Raji (cell line): ENCODE data around the gene RAI1.

ENCODE experiments used
- POLR2A ChIP-seq: IDR thresholded peaks from 2 replicates; pipeline ENCODE4 v1.6.1; 2011; ENCODE audit warnings: low read depth, low read length, control low read depth; ENCODE audit not compliant: insufficient read depth

The RAI1 gene

DNA sequence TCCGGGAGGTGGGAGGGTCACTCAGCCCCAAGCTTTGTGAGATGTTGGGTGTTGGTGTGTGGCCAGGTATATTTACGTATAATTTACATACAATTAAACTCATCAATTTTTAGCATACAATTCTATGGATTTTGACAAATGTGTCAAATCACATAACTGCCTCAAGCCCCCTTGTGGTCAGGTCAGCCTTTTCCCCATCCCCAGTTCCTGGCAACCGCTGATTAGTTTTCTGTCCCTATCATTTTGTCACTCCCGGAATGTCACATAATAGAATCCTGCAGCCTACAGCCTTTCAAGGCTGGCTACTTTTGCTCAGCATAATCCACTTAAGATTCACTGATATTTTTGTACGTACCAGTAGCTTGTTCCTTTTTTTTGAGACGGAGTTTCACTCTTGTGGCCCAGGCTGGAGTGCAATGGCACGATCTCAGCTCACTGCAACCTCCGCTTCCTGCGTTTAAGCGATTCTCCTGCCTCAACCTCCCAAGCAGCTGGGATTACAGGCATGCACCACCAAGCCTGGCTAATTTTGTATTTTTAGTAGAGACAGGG, 19.3 kb upstream of the RAI1 start:
- no peak for TF ChIP-seq POLR2A

DNA sequence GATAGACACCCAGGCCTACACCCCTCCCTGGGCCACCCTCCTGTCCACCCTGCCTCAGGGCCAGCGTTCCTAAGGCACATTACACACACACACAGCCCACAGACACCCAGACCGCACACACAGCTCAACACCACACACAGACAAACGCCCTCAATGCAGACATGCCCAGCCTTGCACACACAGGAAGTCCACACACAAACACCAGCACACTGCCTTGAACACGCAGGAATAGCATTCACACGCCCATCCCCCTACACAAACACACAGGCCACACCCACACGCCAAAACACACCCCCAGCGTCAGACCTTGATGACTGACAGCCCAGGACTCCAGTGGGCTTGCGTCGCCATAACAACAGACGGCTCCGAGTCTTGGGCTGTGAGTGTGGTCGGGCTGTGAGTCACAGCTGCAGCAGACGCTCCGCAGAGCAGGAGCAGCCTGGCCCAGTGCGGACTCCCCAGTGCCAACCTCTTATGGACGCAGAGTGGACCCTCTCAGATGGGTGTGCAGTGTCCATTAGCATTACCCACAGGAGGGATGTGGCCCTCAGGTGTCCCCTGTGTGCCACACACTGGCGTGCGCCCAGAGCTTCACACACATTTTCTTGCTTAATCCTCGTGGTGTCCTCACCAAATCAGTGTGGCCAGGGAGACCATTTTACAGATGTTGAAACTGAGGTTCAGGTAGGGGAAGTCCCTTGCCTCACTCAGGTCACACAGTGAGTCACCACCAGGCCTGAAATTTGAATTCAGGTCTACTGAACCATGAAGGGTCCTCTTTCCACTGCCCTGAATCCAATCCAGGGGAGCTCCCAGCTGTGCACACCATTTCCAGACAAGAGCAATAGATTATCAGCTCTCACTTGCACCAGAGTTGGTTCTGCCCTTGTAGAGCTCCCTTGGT, 17.8 kb upstream of the RAI1 start:
- TF ChIP-seq POLR2A = peak; percentile 69

DNA sequence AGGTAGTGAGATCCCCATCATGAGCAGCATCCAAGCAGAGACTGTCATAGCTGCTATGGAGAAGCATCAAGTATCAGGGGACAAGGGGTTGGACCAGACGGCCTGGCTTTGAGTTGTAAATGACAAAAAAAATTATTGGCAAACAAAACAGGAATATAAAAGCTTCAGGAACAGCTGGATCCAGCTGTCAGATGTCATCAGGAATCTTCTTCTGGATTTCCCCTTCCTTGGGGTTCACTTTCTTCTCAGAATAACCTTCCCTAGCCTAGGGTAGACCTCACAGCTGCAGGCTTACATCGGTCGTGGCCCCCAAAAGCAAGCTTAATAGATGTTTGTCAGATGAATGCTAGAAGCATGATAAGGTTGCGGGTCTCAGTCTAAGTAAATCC, 17.2 kb upstream of the RAI1 start:
- no peak for TF ChIP-seq POLR2A

DNA sequence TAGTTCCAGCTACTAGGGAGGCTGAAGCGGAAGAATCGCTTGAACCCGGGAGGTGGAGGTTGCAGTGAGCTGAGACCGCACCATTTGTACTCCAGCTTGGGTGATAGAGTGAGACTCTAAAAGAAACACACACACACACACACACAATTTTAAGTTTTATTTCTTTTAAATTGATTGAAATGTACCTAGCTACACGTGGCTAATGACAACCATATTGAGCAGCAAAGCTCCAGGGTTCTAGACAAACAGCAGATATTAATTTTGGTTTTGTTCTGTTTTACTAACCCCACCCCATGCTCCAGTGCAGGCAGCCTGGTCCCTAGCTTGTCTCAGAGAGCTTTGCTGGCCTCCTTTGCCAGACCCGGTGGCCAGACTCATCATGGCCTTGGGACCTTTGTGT, 16.0 kb upstream of the RAI1 start:
- no peak for TF ChIP-seq POLR2A

DNA sequence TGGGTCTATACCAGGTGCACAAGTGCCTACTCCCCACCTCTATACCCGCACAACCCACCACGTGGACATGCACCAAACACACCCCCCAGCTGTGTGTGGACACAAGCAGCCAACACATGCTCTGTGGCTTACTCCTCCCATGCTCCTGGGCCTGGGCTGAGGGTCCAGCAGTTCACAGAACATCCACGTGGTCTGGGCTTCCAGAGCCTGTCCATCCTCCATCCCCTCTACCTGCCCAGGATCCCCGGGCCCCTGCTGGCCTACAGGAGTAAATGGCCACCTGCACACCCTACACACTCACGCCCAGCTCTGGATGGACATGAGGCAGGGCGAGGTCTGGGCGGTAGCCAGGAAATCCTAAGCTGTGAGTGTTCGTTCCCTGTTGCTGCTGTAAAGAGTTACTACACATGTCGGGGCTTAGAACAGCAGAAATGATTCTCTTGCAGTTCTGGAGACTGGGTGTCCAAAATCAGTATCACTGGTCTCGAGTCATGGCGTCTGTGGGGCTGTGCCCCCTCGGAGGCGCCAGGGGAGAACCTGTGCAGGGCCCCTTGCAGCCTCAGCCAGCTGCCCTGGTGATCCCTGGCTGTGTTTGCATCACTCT, 15.0 kb upstream of the RAI1 start:
- no peak for TF ChIP-seq POLR2A

DNA sequence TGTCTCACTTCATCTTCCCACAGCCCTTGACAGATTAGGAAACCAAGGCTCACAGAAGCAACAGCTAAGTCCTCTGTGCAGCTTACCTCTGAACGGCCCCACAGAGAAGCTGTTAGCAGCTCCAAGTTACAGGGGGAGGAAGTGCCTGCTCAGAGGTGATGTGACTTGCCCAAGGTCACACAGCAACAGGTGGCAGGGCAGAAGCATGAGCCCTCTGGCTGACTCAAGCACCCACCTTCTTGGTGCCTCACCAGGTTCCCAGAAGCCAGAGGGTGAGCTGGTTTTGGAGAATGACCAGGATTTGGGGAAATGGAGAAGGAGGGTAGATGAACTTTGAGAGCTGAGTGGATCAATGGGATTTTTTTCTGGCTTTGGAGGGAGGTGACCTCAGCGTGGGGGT, 14.0 kb upstream of the RAI1 start:
- TF ChIP-seq POLR2A = no peak

DNA sequence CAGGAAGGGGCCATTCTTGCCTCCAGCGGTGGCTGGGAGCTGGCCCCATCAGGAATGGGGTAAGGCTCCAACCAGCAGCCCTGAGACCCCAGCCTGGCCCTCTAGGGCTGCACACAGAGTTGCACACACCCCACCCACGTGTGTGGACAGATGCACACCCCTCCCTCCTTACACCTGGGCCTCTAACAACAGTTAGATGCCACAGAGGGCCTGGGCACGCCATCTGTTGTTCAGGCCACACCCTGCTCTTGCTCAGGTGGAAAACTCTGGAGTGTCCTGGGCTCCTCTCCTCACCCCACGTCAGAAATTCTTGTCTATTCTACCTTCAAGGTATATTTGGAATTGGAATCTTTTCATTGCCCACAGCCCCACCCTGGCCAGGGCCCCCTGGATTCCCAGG, 13.3 kb upstream of the RAI1 start:
- TF ChIP-seq POLR2A = no peak

DNA sequence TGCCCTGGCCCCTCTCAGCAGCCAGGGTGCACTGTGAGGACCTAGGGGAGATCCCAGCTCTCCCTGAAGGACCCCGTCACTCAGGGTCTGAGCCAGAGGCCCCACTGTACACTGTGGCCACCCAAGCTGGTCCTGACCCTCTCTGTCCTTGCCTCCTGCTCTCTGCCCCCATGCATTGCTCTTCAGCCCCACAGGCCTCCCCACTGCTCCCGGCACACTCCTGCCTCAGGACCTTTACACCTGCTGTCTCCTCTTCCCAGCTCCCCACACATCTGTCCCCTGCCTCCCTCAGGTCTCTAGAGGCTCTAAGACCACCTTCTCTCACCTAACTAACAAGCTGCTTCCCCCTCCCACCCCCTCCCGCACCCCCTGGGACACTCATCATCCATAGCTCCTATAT, 12.9 kb upstream of the RAI1 start:
- TF ChIP-seq POLR2A = no peak

DNA sequence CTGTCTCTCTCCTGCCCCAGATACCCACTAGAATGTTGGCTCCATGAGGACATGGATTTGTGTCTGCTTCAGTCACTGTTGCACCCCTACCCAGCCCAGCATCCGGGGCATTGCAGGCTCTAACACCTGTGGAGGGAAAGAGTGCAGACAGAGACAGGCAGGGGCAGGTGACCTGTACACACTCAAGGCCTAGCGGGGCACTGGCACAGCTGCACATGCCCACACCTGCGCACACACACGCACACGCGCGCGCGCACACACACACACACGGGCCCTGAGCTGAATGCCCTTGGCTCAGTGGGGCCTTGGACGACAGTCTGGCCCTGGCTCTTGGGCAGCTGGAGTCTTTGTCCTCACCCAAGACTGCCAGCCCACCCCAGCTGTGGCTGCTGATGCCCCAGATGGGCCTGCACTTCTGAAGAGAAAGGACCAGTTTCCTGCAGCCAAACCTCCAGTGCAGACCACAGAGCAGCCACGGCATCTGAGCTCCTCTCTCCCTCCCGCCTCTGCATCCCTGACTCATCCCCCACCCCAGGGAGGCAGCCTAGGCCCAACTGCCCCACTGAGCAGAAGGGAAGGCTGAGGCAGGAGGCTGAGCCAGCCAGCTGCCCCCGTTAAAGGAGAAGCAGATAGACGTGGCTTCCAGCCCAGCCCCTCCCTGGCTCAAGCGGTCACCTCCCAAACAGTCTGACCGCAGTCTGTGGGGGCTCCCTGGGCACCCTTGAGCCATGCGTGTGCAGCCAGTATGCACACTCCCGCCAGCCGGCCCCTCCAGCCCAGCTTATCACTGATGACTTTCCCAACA, 12.3 kb upstream of the RAI1 start:
- TF ChIP-seq POLR2A = no peak

DNA sequence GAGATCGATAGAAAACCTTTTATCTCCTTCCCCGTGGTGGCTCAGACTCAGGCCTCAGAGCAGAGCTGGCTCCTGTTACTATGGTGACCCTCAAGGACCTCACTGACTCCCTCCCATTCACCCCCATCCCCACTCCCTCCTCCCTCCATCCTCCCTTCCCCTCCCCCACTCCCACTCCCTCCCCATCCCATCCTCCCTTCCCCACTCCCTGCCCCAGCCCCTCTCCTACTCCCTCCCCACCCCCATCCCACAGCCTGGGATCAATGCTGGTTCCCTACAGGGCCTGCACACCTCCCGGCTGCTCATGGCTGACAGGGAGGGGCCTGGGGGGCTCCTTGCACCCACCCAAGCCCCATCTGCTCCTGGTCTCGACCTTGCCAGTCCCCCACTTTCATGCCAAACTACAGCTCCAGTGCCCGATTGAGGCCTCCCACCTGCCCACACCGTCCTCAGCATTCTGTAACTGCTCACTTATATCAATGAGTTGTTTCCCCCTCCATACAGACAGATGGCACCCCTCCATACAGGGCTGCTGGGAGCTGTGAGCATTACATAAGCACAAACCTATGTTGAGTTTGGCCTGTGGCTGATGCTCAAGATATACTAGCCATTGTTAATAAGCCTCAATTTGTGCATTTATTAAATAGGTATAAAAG, 11.6 kb upstream of the RAI1 start:
- no peak for TF ChIP-seq POLR2A

DNA sequence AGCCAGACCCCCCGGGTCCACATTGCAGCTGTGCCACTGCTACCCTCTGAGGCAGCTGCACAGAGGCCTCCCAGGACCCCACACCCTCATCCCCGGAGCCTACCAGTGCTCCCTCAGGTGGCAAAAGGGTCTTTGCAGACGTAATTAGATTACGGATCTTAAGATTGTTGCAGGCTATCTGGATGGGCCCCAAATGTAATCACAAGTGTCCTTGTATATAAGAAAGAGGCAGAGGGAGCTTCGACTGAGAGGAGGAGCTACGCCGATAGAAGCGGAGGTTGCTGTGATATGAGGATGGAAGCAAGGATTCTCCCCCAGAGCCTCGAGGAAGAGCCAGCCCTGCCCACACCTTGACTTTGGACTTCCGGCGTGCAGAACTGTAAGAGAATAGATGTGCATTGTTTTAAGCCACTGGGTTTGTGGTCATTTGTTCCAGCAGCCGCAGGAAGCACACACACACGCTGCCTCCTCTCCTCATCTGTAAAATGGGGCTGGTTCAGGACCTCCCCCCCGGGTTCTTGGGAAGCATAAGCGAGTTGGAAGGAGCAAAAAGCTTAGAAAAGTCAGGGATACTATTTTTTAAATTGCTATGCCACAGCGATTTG, 10.5 kb upstream of the RAI1 start:
- TF ChIP-seq POLR2A = no peak

DNA sequence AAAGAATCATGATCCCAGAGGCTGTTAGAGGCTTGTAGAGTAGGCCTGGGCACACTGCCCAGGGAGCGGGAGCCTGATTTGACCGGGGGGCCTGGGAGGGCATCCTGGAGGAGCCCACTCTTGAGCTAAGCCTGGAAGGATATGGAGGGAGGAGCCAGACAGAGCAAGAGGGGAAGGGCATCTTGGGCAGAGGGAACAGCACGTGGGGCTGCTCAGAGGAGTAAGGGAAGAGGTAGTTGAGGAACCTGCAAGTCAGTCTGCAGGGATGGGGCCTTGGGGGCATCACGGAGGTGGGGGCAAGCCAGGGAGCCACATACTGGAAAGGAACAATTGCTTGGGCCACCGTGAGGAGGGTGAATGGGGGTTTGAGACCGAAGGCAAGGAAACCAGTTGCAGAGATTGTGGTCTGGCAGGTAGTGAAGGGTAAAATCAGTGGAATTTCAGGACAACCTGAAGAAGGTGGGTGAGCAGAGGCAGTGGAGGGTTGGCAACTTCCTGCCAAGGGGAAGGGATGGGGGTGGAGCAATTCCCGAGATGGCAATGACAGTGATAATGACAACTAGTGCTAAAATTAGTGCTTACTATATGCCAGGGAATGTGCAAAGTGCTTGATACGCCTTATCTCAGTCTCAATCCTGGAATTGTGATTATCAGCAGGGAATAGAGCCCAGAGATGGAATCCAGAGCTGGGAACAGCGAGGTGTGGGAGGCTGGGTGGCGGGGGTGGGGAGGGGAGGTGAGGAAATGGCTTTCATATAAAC, 9.7 kb upstream of the RAI1 start:
- TF ChIP-seq POLR2A = no peak

DNA sequence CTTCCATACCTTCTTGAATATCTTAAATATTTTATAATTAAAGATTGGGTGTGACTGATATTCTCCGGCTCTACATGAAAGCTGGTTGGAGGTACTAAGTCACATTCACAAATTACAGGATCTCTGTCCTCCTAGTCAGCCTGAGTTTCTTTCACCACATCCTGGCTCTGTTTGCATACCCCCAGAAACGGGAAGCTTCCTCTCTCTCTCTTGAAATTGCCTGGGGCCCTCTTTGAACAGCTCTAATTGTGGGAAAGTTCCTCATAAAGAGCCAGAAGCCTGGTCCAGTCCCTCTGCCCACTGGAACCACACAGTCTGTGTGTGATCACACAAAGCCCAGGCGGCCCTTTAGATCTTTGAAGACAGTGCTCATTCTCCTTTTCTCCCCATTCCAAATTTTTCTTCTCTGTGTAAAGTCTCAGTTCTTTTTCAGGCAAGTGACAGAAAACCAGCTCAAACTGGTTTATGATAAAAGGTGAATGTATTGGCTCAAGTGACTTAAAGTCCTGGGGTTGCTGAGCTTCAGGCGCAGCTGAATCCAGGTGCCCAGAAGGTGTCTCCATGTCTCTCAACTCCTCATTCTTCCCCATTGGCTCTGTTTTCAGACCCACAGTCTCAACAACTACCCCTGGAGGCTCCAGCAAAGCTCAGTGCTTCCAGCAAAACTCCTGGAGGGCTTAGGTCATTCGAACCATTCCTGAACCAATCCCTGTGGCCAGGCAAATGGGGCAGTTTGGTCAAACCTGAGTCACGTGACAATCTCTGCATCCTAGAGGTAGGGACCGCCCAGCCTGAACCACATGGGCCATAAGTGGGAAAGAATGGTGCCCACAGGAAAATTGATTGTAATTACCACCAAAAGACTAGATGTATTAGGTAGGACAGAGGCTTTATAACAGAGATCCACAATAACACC, 8.5 kb upstream of the RAI1 start:
- TF ChIP-seq POLR2A = no peak

DNA sequence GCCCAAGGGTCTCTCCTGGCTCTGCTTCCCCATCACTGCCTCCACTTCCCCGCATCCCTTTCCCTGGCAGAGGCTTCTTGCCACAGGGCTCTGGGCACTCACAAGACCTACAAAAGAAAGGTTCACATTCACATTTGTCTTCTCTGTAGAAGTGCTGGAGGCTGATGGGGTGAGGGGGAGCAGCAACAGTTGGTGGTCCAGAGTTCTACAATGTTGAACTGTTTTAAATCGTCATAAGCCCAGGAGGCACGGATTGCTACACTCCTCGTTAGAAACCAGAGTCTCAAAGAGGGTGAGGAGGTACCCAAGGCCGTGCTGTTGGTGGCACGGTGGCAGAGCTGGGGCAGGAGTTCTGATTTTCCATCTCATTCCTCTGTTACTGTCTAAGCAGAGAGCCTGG, 5.8 kb upstream of the RAI1 start:
- TF ChIP-seq POLR2A = no peak
